HepG2 (cell line): ENCODE measurements around the gene TAF3. TPM values are rescaled to one million over a fixed set of nuclear protein-coding genes. Genes with fewer than 3 reads are reported as not detected.
A peak's percentile ranks its signal among the peaks of the same experiment; 100 is the strongest.

Experiments used
- ARNTL ChIP-seq: sonication (generic); formaldehyde crosslinking; IDR thresholded peaks from 2 replicates; pipeline ENCODE4 v1.4.0; 2020; ENCODE audit warnings: mild to moderate bottlenecking, missing genetic modification reagents
- ATF7-NPFF ChIP-seq: sonication (generic); formaldehyde crosslinking; IDR thresholded peaks from 2 replicates; pipeline ENCODE4 v1.8.1; 2023; ENCODE audit warnings: mild to moderate bottlenecking, low read depth, missing genetic modification reagents, moderate library complexity
- EHMT2 ChIP-seq: fragments of 200-600 bp; sonication (generic); IDR thresholded peaks from 2 replicates; pipeline ENCODE4 v1.7.0; 2017; ENCODE audit warnings: antibody characterized with exemption, low read depth, low read length, borderline replicate concordance
- HNRNPK ChIP-seq: fragments of 200-400 bp; formaldehyde crosslinking; IDR thresholded peaks from 2 replicates; pipeline ENCODE4 v1.6.1; 2018; ENCODE audit warnings: low read length, low read depth, moderate library complexity, mild to moderate bottlenecking; ENCODE audit not compliant: poor library complexity, severe bottlenecking
- MAFK ChIP-seq, 2 experiments: IDR thresholded peaks in 1 of 2; conservative IDR thresholded peaks in 1 of 2; 2 replicates each; pipeline ENCODE4 v1.6.1; 2011; ENCODE audit warnings: improper control_type of control experiment in 2 of 2, low read length in 2 of 2
- MBD4 ChIP-seq: IDR thresholded peaks from 2 replicates; pipeline ENCODE4 v1.6.1; 2012; ENCODE audit warnings: low read length, inconsistent platforms, borderline replicate concordance
- MEIS2 ChIP-seq: sonication (generic); formaldehyde crosslinking; IDR thresholded peaks from 2 replicates; pipeline ENCODE4 v1.9.0; 2021; ENCODE audit warnings: mild to moderate bottlenecking, missing genetic modification reagents
- NFRKB ChIP-seq: fragments of 450-650 bp; IDR thresholded peaks from 2 replicates; pipeline ENCODE4 v1.6.1; 2017
- PHF21A ChIP-seq: sonication (generic); formaldehyde crosslinking; IDR thresholded peaks from 2 replicates; pipeline ENCODE4 v1.5.0; 2020; ENCODE audit warnings: mild to moderate bottlenecking, missing genetic modification reagents
- SMAD1 ChIP-seq: sonication (generic); formaldehyde crosslinking; IDR thresholded peaks from 2 replicates; pipeline ENCODE4 v1.4.0; 2020; ENCODE audit warnings: missing genetic modification reagents, low read depth, mild to moderate bottlenecking, borderline replicate concordance
- SP140L ChIP-seq: sonication (generic); formaldehyde crosslinking; IDR thresholded peaks from 2 replicates; pipeline ENCODE4 v1.4.0; 2020; ENCODE audit warnings: missing genetic modification reagents, borderline replicate concordance
- SP4 ChIP-seq: sonication (generic); formaldehyde crosslinking; IDR thresholded peaks from 2 replicates; pipeline ENCODE4 v1.8.1; 2023; ENCODE audit warnings: mild to moderate bottlenecking, missing genetic modification reagents
- ZGPAT ChIP-seq: IDR thresholded peaks from 2 replicates; pipeline ENCODE4 v1.6.1; 2016; ENCODE audit warnings: mild to moderate bottlenecking
- ZNF12 ChIP-seq: sonication (generic); formaldehyde crosslinking; IDR thresholded peaks from 2 replicates; pipeline ENCODE4 v1.5.0; 2020; ENCODE audit warnings: missing genetic modification reagents
- ZNF17 ChIP-seq: sonication (generic); formaldehyde crosslinking; IDR thresholded peaks from 2 replicates; pipeline ENCODE4 v1.5.0; 2020; ENCODE audit warnings: mild to moderate bottlenecking, missing genetic modification reagents
- ZNF260 ChIP-seq: sonication (generic); formaldehyde crosslinking; IDR thresholded peaks from 2 replicates; pipeline ENCODE4 v1.4.0; 2020; ENCODE audit warnings: missing genetic modification reagents, low read depth, mild to moderate bottlenecking, borderline replicate concordance
- ZNF550 ChIP-seq: sonication (generic); formaldehyde crosslinking; IDR thresholded peaks from 2 replicates; pipeline ENCODE4 v1.4.0; 2020; ENCODE audit warnings: mild to moderate bottlenecking, missing genetic modification reagents, borderline replicate concordance
- ZNF713 ChIP-seq: sonication (generic); formaldehyde crosslinking; IDR thresholded peaks from 2 replicates; pipeline ENCODE4 v1.4.0; 2020; ENCODE audit warnings: mild to moderate bottlenecking, missing genetic modification reagents
- ZNF792 ChIP-seq: IDR thresholded peaks from 2 replicates; pipeline ENCODE4 v1.6.1; 2016
- ZSCAN31 ChIP-seq: sonication (generic); formaldehyde crosslinking; IDR thresholded peaks from 2 replicates; pipeline ENCODE4 v1.5.0; 2020; ENCODE audit warnings: low read depth, mild to moderate bottlenecking, missing genetic modification reagents
- polyA plus RNA-seq, 8 experiments: library from polyadenylated mRNA; depleted of rRNA in 3 of 8; stranded (reverse) in 7 of 8; unstranded in 1 of 8; fragments of >200 nt; fragmentation: Illumina TruSeq in 4 of 8; extraction: Trizol in 4 of 8; gene quantifications; 2 replicates each; pipeline versions ENCODE4 v1.2.1 to v1.2.3, GENCODE V29; 2011 to 2016; ENCODE audit warnings: low read depth in 4 of 8, missing spikeins in 1 of 8, mixed read lengths in 1 of 8; ENCODE audit not compliant: insufficient read depth in 1 of 8
- total RNA-seq, 5 experiments: library from RNA; depleted of rRNA; stranded (reverse); fragments of >200 nt; fragmentation: Illumina TruSeq; extraction: Trizol; gene quantifications; 2 replicates each; pipeline ENCODE4 v1.2.3, GENCODE V29; 2016; ENCODE audit warnings: low read depth in 1 of 5
- TF ChIP-seq, protein P1 (sequence below): IDR thresholded peaks from 2 replicates; pipeline ENCODE4 v1.6.1; 2016; ENCODE audit warnings: low read depth, control low read depth
- TF ChIP-seq, protein P2 (sequence below): sonication (generic); formaldehyde crosslinking; IDR thresholded peaks from 2 replicates; pipeline ENCODE4 v1.8.1; 2022; ENCODE audit warnings: mild to moderate bottlenecking, missing genetic modification reagents
- TF ChIP-seq, protein P3 (sequence below): fragments of 450-650 bp; IDR thresholded peaks from 2 replicates; pipeline ENCODE4 v1.6.1; 2016
- TF ChIP-seq, protein P4 (sequence below): sonication (generic); formaldehyde crosslinking; IDR thresholded peaks from 2 replicates; pipeline ENCODE4 v1.5.1; 2020; ENCODE audit warnings: mild to moderate bottlenecking, missing genetic modification reagents, borderline replicate concordance

TAF3 gene
- total and polyA plus RNA-seq, 2 of the 13 experiments (the other 11 are each of a cell fraction or from before 2014, with no cell fraction given): 1.7 to 2.9 TPM

DNA sequence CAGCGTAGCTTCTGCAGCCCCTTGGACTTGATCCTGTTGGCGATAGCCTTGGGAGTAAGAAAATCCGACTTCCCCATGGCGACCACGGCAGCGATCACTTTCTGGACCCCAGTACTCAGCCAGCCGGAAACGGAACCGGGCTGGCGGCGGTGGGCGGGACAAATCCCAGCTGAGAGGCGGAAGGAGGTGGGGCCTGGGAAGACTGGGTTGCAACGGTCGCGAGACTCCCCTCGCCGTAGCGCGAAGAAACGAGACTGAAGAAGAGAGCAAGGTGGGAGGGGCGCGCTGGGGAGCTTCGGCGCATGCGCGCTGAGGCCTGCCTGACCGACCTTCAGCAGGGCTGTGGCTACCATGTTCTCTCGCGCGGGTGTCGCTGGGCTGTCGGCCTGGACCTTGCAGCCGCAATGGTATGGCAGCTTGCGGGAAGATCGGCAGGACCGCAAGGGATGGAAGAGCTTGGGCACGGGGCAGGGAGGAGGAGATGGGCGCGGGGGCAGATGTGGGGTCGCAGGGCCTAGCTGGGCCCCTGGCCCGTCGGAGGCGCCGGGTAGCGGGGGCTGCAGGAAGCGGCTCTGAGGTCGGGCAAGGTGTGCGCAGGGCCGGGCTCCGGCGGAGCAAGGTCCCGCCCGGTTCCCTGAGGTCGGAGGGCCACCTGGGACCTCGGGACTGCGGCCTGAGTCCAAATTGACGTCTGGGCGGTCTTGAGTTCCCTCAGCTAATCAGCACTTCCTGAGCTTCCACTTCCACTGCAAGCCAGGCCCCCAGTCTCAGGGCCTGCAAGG lies 30.3 kb upstream of the TAF3 start, which contains the start of the genes ATP5F1C and KIN (continued):
- peak; percentile 71 for TF ChIP-seq ZGPAT (CRISPR knock-in tag)
- no peak for TF ChIP-seq ZNF550 (CRISPR knock-in tag)
- TF ChIP-seq HNRNPK: peak; percentile 23
- no peak for TF ChIP-seq ARNTL (CRISPR knock-in tag)
- TF ChIP-seq PHF21A (CRISPR knock-in tag): no peak
- no peak for TF ChIP-seq EHMT2
- TF ChIP-seq ZNF713 (CRISPR knock-in tag): no peak
- TF ChIP-seq ATF7-NPFF (CRISPR knock-in tag): peak; percentile 71
- no peak for TF ChIP-seq ZNF12 (CRISPR knock-in tag)
- TF ChIP-seq, protein P1, sequence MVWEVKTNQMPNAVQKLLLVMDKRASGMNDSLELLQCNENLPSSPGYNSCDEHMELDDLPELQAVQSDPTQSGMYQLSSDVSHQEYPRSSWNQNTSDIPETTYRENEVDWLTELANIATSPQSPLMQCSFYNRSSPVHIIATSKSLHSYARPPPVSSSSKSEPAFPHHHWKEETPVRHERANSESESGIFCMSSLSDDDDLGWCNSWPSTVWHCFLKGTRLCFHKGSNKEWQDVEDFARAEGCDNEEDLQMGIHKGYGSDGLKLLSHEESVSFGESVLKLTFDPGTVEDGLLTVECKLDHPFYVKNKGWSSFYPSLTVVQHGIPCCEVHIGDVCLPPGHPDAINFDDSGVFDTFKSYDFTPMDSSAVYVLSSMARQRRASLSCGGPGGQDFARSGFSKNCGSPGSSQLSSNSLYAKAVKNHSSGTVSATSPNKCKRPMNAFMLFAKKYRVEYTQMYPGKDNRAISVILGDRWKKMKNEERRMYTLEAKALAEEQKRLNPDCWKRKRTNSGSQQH (CRISPR knock-in tag): no peak
- TF ChIP-seq, protein P2, sequence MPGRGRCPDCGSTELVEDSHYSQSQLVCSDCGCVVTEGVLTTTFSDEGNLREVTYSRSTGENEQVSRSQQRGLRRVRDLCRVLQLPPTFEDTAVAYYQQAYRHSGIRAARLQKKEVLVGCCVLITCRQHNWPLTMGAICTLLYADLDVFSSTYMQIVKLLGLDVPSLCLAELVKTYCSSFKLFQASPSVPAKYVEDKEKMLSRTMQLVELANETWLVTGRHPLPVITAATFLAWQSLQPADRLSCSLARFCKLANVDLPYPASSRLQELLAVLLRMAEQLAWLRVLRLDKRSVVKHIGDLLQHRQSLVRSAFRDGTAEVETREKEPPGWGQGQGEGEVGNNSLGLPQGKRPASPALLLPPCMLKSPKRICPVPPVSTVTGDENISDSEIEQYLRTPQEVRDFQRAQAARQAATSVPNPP (CRISPR knock-in tag): no peak
- no peak for TF ChIP-seq SP140L (CRISPR knock-in tag)
- peak; percentile 33; the same call in 1 of the 2 replicates for TF ChIP-seq MEIS2
- no peak for TF ChIP-seq ZNF17 (CRISPR knock-in tag)
- TF ChIP-seq, protein P3, sequence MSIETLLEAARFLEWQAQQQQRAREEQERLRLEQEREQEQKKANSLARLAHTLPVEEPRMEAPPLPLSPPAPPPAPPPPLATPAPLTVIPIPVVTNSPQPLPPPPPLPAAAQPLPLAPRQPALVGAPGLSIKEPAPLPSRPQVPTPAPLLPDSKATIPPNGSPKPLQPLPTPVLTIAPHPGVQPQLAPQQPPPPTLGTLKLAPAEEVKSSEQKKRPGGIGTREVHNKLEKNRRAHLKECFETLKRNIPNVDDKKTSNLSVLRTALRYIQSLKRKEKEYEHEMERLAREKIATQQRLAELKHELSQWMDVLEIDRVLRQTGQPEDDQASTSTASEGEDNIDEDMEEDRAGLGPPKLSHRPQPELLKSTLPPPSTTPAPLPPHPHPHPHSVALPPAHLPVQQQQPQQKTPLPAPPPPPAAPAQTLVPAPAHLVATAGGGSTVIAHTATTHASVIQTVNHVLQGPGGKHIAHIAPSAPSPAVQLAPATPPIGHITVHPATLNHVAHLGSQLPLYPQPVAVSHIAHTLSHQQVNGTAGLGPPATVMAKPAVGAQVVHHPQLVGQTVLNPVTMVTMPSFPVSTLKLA: 0 out of 2 replicates have a peak, but pooled peaks have one; percentile 15
- no peak for TF ChIP-seq SMAD1 (CRISPR knock-in tag)
- peak; percentile 75 for TF ChIP-seq SP4 (CRISPR knock-in tag)
- no peak for TF ChIP-seq MAFK (conservative IDR thresholded peaks at IDR 0.05 in 1 of 2, IDR thresholded peaks at IDR 0.05 in 1 of 2; ENCODE audit: low read length in 2 of 2)
- no peak for TF ChIP-seq NFRKB
- TF ChIP-seq, protein P4, sequence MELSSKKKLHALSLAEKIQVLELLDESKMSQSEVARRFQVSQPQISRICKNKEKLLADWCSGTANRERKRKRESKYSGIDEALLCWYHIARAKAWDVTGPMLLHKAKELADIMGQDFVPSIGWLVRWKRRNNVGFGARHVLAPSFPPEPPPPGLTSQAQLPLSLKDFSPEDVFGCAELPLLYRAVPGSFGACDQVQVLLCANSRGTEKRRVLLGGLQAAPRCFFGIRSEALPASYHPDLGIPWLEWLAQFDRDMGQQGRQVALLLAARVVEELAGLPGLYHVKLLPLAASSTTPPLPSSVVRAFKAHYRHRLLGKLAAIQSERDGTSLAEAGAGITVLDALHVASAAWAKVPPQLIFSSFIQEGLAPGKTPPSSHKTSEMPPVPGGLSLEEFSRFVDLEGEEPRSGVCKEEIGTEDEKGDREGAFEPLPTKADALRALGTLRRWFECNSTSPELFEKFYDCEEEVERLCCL (CRISPR knock-in tag): peak; percentile 90; the same call in 1 of the 2 replicates
- no peak for TF ChIP-seq ZNF260 (CRISPR knock-in tag)
- no peak for TF ChIP-seq MBD4
- peak; percentile 35; the same call in 1 of the 2 replicates for TF ChIP-seq ZSCAN31 (CRISPR knock-in tag)
- TF ChIP-seq ZNF792 (CRISPR knock-in tag): peak; percentile 71; the same call in 1 of the 2 replicates
